Omental fat pad (tissue), 4 donors: ENCODE measurements around the gene ZBTB5. TPM values are rescaled to one million over a fixed set of nuclear protein-coding genes. Genes with fewer than 3 reads are reported as not detected.

Experiments
- ATAC-seq: fragments of 150-250 bp; one replicate; pipeline ENCODE4 v1.9.1; 2016; ENCODE audit warnings: mild to moderate bottlenecking, moderate library complexity; ENCODE audit not compliant: low FRiP score
- DNase-seq: peaks from one replicate; pipeline ENCODE4 v3.0.0-alpha.2; 2019; ENCODE audit warnings: low spot score
- CTCF ChIP-seq, 3 donors: fragments of 450-650 bp; IDR thresholded peaks; one replicate each; pipeline ENCODE4 v1.5.1; 2016 to 2017; ENCODE audit warnings: antibody characterized with exemption in 3 of 3, mild to moderate bottlenecking in 3 of 3, moderate library complexity in 2 of 3
- total RNA-seq, 4 donors: library from RNA; depleted of rRNA; stranded (reverse); fragments of >200 nt; gene quantifications; one replicate each; pipeline ENCODE4 v1.1.0, GENCODE V29; 2016

ZBTB5 gene
- total RNA-seq, 4 donors from 2014 or later = 7.4 to 8.7 (median 7.8) TPM

- DNase-seq = no peak
- ATAC-seq = no peak
- TF ChIP-seq CTCF (IDR thresholded peaks at IDR 0.05) = no peak
Observed at GRCh38 chr9:37423508-37423907, 41.7 kb downstream of the ZBTB5 start.

GRCh38 chr9:37422289-37423104, 42.8 kb downstream of the ZBTB5 start, which contains the start of gene GRHPR:
TSS of gene GRHPR (plus strand) at chr9:37422696. CDS start at chr9:37422751, 55 bp downstream.
- ATAC-seq = peak; percentile 98
- DNase-seq = peak; percentile 64
- TF ChIP-seq CTCF (IDR thresholded peaks at IDR 0.05) = no peak

GRCh38 chr9:37421914-37422288, 43.3 kb downstream of the ZBTB5 start:
- peak; percentile 39 for ATAC-seq
- DNase-seq = no peak
- no peak for TF ChIP-seq CTCF (IDR thresholded peaks at IDR 0.05)

GRCh38 chr9:37420271-37421215, 44.7 kb downstream of the ZBTB5 start:
- DNase-seq (no peak), ATAC-seq (no peak)
- TF ChIP-seq CTCF (IDR thresholded peaks at IDR 0.05) = no peak

- no peak for ATAC-seq
- TF ChIP-seq CTCF (IDR thresholded peaks at IDR 0.05) = no peak
- DNase-seq = no peak
Observed at GRCh38 chr9:37419204-37419603, 46.0 kb downstream of the ZBTB5 start.

GRCh38 chr9:37417857-37418618, 47.2 kb downstream of the ZBTB5 start:
- no peak for TF ChIP-seq CTCF (IDR thresholded peaks at IDR 0.05)
- DNase-seq (no peak), ATAC-seq (no peak)
